ENCODE results near the gene PEX19.

The PEX19 gene

DNA sequence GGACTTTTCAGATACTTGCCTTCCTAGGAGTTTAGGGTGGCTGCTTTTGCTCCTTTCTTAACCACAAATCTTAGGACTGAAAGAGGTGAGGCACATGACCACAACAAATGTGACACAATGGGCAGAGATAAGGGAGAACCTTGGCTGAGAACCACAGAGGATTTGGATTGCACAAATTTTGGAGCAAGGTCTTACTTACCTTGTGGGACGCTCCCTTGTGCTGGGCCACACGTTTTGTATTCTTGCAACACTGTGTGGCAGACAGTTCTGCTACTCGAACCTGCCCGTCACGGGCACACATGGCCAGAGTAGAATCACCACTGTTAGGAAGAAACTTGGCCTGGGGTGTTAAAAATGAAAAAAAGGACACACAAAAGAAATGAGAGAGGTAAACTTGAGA lies 46.5 kb downstream of the PEX19 start:
- DNase-seq (ENCODE audit: low read depth): no peak

DNA sequence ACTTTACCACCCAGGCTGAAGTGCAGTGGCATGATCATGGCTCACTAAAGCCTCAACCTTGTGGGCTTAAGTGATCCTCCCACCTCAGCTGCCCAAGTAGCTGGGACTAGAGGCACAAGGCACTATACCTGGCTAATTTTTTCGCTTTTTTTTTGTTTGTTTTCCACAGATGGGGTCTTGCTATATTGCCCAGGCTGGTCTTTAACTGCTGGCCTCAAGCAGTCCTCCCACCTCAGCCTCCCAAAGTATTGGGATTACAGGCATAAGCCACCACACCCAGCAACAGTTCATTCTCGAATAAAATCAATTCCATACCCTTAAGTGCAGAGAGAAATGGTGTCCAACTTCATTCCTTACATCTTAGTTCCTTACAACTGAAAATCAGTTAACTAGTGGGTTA lies 47.4 kb downstream of the PEX19 start:
- no peak for DNase-seq (ENCODE audit: low read depth)

DNA sequence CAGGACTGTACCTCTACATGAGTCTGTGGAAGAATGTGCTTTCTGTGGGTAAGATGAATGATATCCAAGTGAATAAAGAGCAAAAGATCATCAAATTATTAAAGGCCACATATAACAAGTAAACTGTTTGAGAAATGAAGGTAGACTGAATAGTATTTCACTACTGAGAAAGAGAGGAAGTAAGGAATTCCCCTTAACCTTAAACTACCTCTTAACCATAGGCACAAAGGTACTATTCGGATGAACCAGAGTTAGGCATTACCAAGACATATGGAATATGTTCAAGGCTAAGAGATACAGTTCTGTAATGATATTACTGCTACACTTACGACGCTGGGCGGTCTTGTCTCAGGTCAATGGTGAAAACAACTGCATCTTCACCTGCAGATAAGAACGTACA lies 48.1 kb downstream of the PEX19 start:
- no peak for DNase-seq (ENCODE audit: low read depth)

DNA sequence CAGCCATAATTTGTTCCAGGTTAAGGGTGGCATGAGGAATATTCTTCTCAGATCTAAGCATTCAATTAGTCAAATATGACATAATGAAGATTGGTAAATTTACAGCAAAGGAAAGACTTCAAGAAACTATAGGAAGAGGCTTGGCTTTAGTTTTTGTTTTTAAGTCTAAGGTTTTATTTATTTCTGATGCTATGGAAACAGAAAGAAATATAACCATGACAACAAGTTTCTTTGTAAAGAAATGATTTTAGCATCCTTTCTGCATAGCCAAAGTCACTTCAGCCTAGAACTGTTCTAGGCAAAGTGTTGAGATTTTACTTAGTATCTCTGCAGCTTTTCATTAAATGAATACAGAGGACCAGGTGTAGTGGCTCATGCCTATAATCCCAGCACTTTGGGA lies 52.0 kb downstream of the PEX19 start:
- no peak for DNase-seq (ENCODE audit: low read depth)

DNA sequence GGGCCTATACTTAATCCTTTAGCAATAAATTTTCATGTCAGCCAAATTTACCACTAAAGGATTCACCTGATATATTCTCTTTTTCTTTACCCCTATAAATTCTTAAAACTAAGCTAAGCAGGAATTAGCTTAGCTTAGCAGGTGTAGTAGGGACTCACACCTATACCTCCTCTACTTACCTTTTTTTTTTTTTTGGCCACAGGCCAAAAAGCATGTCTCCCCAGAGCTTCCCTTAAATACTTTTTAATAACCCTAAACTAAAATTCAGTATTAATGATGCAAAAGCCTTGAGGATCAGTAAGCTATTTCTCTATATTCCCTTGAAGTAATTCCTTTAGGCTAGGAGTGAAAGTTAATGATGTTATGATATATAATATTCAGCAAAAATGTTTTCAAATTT lies 56.5 kb downstream of the PEX19 start:
- DNase-seq (ENCODE audit: low read depth): no peak

DNA sequence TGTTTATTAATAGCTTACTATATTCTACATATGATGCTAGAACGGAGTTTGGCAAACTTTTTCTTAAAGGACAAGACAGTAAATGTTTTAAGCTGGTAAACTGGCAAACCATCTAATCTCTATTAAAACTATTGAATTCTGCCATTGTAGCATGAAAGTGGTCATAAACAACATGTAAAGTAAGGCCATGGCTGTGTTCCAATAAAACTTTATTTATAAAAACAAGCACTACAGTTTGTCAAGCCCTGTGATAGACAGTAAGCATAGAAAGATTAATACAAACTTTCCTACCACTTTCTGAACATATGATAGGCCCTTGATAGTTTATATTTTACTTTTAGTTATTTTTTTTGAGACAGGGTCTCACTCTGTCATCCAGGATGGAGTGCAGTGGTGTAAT lies 57.4 kb downstream of the PEX19 start:
- DNase-seq (ENCODE audit: low read depth): no peak

DNA sequence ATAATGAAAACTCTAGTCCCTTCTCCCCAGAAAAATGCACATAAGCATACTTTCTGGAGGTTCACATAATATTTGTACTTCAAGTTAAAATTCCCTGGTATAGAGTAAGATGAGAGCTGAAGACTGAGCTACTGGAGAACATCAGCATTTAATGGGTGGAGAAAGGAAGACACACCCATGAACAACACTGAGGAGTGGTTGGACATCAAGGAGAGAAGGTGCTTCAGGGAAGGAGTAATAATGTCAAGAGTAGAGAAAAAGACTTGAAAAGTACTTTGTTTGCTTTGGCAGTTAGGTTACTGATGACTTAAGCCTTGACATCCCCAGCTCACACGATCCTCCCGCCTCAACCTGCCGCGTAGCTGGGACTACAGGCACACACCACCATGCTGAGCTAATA lies 57.9 kb downstream of the PEX19 start:
- DNase-seq (ENCODE audit: low read depth): no peak
